ENCODE measurements around the gene EDEM3. TPM values are rescaled to one million over a fixed set of nuclear protein-coding genes. Genes with fewer than 3 reads are reported as not detected.
A peak's percentile ranks its signal among the peaks of the same experiment; 100 is the strongest.

Gene EDEM3
- total RNA-seq, 1 experiment from 2014 or later, result 10.6 TPM

- TF ChIP-seq TEAD4 (CRISPR knock-in tag; IDR thresholded peaks at IDR 0.05), result no peak
- TF ChIP-seq NR3C1 (CRISPR knock-in tag; conservative IDR thresholded peaks at IDR 0.05; ENCODE audit: low read depth), result no peak
- no peak for TF ChIP-seq NR1H2 (CRISPR knock-in tag; IDR thresholded peaks at IDR 0.05)
Measured at GRCh38 chr1:184740344-184740743, 14.3 kb downstream of the EDEM3 start (continued).

DNA sequence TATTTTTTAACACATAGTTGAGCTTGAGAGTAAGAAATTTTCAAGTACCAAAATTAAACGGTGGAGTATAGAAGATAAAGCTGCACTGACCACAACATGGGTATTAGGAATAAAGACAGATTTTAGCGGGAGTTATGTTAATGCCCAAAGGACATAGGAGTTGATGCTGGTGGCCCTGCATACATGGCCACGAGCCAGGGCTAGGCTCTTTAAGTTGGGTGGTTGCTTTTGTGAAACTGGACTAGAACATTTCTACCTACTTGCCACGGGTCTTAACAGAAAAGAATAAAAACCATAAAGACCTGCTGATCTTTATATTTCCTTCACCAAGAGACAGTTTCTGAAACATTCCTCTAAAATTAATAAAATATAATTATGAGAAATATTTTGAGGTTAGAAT, 14.9 kb downstream of the EDEM3 start:
- Mint-ChIP-seq H3K4me3 (no peak overlapping the region), H3K36me3 (no peaks in the 10 kb centered on the region), H3K27me3 (ENCODE audit: low read depth) (no peaks in the 10 kb centered on the region), H3K9me3 (no peaks in the 10 kb centered on the region), H3K4me1 (no peaks in the 10 kb centered on the region), H3K27ac (no peak overlapping the region)
- ATAC-seq, result no peak
- TF ChIP-seq, protein P1, sequence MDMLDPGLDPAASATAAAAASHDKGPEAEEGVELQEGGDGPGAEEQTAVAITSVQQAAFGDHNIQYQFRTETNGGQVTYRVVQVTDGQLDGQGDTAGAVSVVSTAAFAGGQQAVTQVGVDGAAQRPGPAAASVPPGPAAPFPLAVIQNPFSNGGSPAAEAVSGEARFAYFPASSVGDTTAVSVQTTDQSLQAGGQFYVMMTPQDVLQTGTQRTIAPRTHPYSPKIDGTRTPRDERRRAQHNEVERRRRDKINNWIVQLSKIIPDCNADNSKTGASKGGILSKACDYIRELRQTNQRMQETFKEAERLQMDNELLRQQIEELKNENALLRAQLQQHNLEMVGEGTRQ (CRISPR knock-in tag; IDR thresholded peaks at IDR 0.05), result no peak
- no peak for TF ChIP-seq HMGXB4 (CRISPR knock-in tag; IDR thresholded peaks at IDR 0.05)
- no peak for TF ChIP-seq ZBTB21 (CRISPR knock-in tag; IDR thresholded peaks at IDR 0.05; ENCODE audit: borderline replicate concordance)
- TF ChIP-seq, protein P2, sequence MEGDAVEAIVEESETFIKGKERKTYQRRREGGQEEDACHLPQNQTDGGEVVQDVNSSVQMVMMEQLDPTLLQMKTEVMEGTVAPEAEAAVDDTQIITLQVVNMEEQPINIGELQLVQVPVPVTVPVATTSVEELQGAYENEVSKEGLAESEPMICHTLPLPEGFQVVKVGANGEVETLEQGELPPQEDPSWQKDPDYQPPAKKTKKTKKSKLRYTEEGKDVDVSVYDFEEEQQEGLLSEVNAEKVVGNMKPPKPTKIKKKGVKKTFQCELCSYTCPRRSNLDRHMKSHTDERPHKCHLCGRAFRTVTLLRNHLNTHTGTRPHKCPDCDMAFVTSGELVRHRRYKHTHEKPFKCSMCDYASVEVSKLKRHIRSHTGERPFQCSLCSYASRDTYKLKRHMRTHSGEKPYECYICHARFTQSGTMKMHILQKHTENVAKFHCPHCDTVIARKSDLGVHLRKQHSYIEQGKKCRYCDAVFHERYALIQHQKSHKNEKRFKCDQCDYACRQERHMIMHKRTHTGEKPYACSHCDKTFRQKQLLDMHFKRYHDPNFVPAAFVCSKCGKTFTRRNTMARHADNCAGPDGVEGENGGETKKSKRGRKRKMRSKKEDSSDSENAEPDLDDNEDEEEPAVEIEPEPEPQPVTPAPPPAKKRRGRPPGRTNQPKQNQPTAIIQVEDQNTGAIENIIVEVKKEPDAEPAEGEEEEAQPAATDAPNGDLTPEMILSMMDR (IDR thresholded peaks at IDR 0.05), result no peak
- ChIA-PET CTCF (no interaction called here), POLR2A (no interaction called here)
- DNase-seq (ENCODE audit: low spot score), result no peak

DNA sequence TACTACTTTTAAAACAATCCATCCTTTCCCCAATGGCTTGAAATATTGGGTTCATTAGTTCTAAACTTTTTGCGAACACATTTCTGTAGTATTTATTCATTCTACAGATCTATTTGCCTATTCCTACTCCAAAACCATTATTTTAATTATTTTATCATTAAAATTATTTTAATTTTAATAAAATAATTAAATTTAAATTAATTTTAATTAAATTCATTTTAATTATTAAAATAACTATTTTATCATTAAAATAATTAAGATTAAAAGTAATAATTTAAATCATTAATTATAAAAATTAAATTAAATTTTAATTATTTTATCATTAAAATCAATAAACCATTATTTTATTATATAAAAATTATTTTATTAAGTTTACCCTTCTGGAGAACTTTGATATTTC, 15.6 kb downstream of the EDEM3 start:
- Mint-ChIP-seq H3K36me3 (no peaks in the 10 kb centered on the region), H3K27me3 (ENCODE audit: low read depth) (no peaks in the 10 kb centered on the region), H3K9me3 (no peaks in the 10 kb centered on the region), H3K4me1 (no peaks in the 10 kb centered on the region), H3K27ac (no peak overlapping the region), H3K4me3 (no peak overlapping the region)
- no peak for DNase-seq (ENCODE audit: low spot score)
- ChIA-PET CTCF (no interaction called here), POLR2A (no interaction called here)
- no peak for TF ChIP-seq ZNF532 (CRISPR knock-in tag; IDR thresholded peaks at IDR 0.05; ENCODE audit: borderline replicate concordance)
- no peak for TF ChIP-seq RELA (CRISPR knock-in tag; IDR thresholded peaks at IDR 0.05; ENCODE audit: borderline replicate concordance)
- TF ChIP-seq HMGA2 (CRISPR knock-in tag; IDR thresholded peaks at IDR 0.05), result peak; percentile 97
- no peak for ATAC-seq

DNA sequence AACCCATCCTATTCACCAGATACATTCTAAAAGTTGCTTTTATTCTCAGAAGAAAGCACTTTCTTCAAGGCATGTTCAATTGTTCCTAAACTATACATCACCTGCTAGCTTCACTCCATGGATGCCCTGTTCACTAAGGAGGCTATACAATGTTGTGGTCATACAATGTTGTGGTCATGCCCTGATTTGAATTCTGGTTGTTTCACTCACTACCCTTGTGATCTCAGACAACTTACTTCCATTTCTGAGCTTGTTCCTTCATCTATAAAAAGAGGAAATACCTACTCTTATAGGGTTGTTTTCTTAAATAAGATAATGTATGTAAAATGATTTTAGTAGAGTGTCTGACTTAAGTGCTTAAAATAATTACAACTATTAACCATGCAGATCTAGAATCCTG, 19.7 kb downstream of the EDEM3 start:
- POLR2A ChIA-PET, result interaction anchor here (1.4 kb wide), 1 partner anchor 20 kb away, joined by 3 read pairs; the partner anchor contains the start of gene EDEM3
- no peak for ATAC-seq
- Mint-ChIP-seq H3K27me3 (ENCODE audit: low read depth) (no peaks in the 10 kb centered on the region), H3K9me3 (no peaks in the 10 kb centered on the region), H3K36me3 (no peaks in the 10 kb centered on the region; the same call in 1 of the 2 replicates), H3K27ac (no peak overlapping the region), H3K4me3 (no peak overlapping the region), H3K4me1 (no peaks in the 10 kb centered on the region)
- CTCF ChIA-PET, result interaction anchor here (1.0 kb wide), 1 partner anchor 435 kb away, joined by 3 read pairs; no protein-coding TSS in a partner anchor
- no peak for DNase-seq (ENCODE audit: low spot score)
- TF ChIP-seq NFYB (CRISPR knock-in tag; conservative IDR thresholded peaks at IDR 0.05; ENCODE audit: low read depth), result no peak
- TF ChIP-seq PRRX2 (CRISPR knock-in tag; IDR thresholded peaks at IDR 0.05), result no peak
- no peak for TF ChIP-seq CREM (CRISPR knock-in tag; IDR thresholded peaks at IDR 0.05)
- TF ChIP-seq, protein P3, sequence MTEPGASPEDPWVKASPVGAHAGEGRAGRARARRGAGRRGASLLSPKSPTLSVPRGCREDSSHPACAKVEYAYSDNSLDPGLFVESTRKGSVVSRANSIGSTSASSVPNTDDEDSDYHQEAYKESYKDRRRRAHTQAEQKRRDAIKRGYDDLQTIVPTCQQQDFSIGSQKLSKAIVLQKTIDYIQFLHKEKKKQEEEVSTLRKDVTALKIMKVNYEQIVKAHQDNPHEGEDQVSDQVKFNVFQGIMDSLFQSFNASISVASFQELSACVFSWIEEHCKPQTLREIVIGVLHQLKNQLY (CRISPR knock-in tag; IDR thresholded peaks at IDR 0.05), result no peak
- TF ChIP-seq SMAD3 (CRISPR knock-in tag; IDR thresholded peaks at IDR 0.05; ENCODE audit: borderline replicate concordance), result no peak
- no peak for TF ChIP-seq ATF1 (CRISPR knock-in tag; IDR thresholded peaks at IDR 0.05)
- no peak for TF ChIP-seq CREB1 (CRISPR knock-in tag; IDR thresholded peaks at IDR 0.05)
- TF ChIP-seq ZNF416 (CRISPR knock-in tag; IDR thresholded peaks at IDR 0.05), result no peak
- TF ChIP-seq, protein P4, sequence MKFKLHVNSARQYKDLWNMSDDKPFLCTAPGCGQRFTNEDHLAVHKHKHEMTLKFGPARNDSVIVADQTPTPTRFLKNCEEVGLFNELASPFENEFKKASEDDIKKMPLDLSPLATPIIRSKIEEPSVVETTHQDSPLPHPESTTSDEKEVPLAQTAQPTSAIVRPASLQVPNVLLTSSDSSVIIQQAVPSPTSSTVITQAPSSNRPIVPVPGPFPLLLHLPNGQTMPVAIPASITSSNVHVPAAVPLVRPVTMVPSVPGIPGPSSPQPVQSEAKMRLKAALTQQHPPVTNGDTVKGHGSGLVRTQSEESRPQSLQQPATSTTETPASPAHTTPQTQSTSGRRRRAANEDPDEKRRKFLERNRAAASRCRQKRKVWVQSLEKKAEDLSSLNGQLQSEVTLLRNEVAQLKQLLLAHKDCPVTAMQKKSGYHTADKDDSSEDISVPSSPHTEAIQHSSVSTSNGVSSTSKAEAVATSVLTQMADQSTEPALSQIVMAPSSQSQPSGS (CRISPR knock-in tag; IDR thresholded peaks at IDR 0.05; ENCODE audit: borderline replicate concordance, low read depth), result no peak
- no peak for TF ChIP-seq FOXJ3 (CRISPR knock-in tag; IDR thresholded peaks at IDR 0.05; ENCODE audit: borderline replicate concordance)
